Measurements from ENCODE around the gene SLC25A17. TPM values are rescaled to one million over a fixed set of nuclear protein-coding genes. Genes with fewer than 3 reads are reported as not detected.

Gene SLC25A17
- polyA plus RNA-seq, 1 experiment, result 28.8 TPM

- DNase-seq (ENCODE audit: low read depth, low spot score), result no peak
- Histone ChIP-seq H3K27me3 (ENCODE audit: control insufficient read depth, insufficient read depth, low read length) (no peaks in the 10 kb centered on the region), H3K4me3 (ENCODE audit: low read depth, low read length) (no peak overlapping the region), H3K9me3 (ENCODE audit: control insufficient read depth, insufficient read depth, low read length) (peaks cover 13% of the 10 kb centered on the region), H3K27ac (ENCODE audit: low read depth, low read length) (no peak overlapping the region)
- ChIA-PET CTCF (interaction anchor here (1.3 kb wide), 1 partner anchor 64 kb away, joined by 9 read pairs; no protein-coding TSS in a partner anchor), POLR2A (interaction anchor here (0.6 to 0.8 kb wide), 2 partner anchors 10 to 66 kb away, joined by 3 to 5 read pairs; no protein-coding TSS in a partner anchor)
- TF ChIP-seq CTCF (IDR thresholded peaks at IDR 0.05; ENCODE audit: low read depth, low read length), result no peak
Measured at GRCh38 chr22:40746428-40747220, 72.5 kb downstream of the SLC25A17 start.

- POLR2A ChIA-PET, result no interaction called here
Measured at GRCh38 chr22:40743768-40744167, 75.4 kb downstream of the SLC25A17 start.

GRCh38 chr22:40741116-40741515, 78.0 kb downstream of the SLC25A17 start:
- no peak for DNase-seq (ENCODE audit: low read depth, low spot score)
- no peak for TF ChIP-seq CTCF (IDR thresholded peaks at IDR 0.05; ENCODE audit: low read depth, low read length)
- H3K27ac ChIP-seq (ENCODE audit: low read depth, low read length), result no peak overlapping the region
- no peaks in the 10 kb centered on the region for H3K9me3 ChIP-seq (ENCODE audit: control insufficient read depth, insufficient read depth, low read length)
- no peaks in the 10 kb centered on the region for H3K27me3 ChIP-seq (ENCODE audit: control insufficient read depth, insufficient read depth, low read length)
- POLR2A ChIA-PET, result no interaction called here
- H3K4me3 ChIP-seq (ENCODE audit: low read depth, low read length), result no peak overlapping the region
- CTCF ChIA-PET, result no interaction called here

More at GRCh38 chr22:40743768-40744167, 75.4 kb downstream of the SLC25A17 start:
- H3K4me3 ChIP-seq (ENCODE audit: low read depth, low read length), result no peak overlapping the region
- no peak for DNase-seq (ENCODE audit: low read depth, low spot score)
- TF ChIP-seq CTCF (IDR thresholded peaks at IDR 0.05; ENCODE audit: low read depth, low read length), result no peak
- H3K9me3 ChIP-seq (ENCODE audit: control insufficient read depth, insufficient read depth, low read length), result peaks cover 9% of the 10 kb centered on the region
- CTCF ChIA-PET, result no interaction called here
- H3K27me3 ChIP-seq (ENCODE audit: control insufficient read depth, insufficient read depth, low read length), result no peaks in the 10 kb centered on the region
- H3K27ac ChIP-seq (ENCODE audit: low read depth, low read length), result no peak overlapping the region

- CTCF ChIA-PET, result no interaction called here
- no peak for TF ChIP-seq CTCF (IDR thresholded peaks at IDR 0.05; ENCODE audit: low read depth, low read length)
Measured at GRCh38 chr22:40739721-40740120, 79.4 kb downstream of the SLC25A17 start.

GRCh38 chr22:40733919-40734318, 85.2 kb downstream of the SLC25A17 start:
- POLR2A ChIA-PET, result no interaction called here
- no peak for TF ChIP-seq CTCF (IDR thresholded peaks at IDR 0.05; ENCODE audit: low read depth, low read length)

More at GRCh38 chr22:40739721-40740120, 79.4 kb downstream of the SLC25A17 start:
- DNase-seq (ENCODE audit: low read depth, low spot score), result no peak
- H3K27ac ChIP-seq (ENCODE audit: low read depth, low read length), result no peak overlapping the region
- no peaks in the 10 kb centered on the region for H3K27me3 ChIP-seq (ENCODE audit: control insufficient read depth, insufficient read depth, low read length)
- no peaks in the 10 kb centered on the region for H3K9me3 ChIP-seq (ENCODE audit: control insufficient read depth, insufficient read depth, low read length)
- POLR2A ChIA-PET, result no interaction called here
- H3K4me3 ChIP-seq (ENCODE audit: low read depth, low read length), result no peak overlapping the region

More at GRCh38 chr22:40733919-40734318, 85.2 kb downstream of the SLC25A17 start:
- H3K27me3 ChIP-seq (ENCODE audit: control insufficient read depth, insufficient read depth, low read length), result no peaks in the 10 kb centered on the region
- CTCF ChIA-PET, result interaction anchor here (0.6 kb wide), 2 partner anchors 17 to 297 kb away, joined by 3 to 5 read pairs; no protein-coding TSS in a partner anchor
- DNase-seq (ENCODE audit: low read depth, low spot score), result no peak
- no peak overlapping the region for H3K4me3 ChIP-seq (ENCODE audit: low read depth, low read length)
- peaks cover 3% of the 10 kb centered on the region; the same call in 1 of the 2 replicates for H3K9me3 ChIP-seq (ENCODE audit: control insufficient read depth, insufficient read depth, low read length)
- H3K27ac ChIP-seq (ENCODE audit: low read depth, low read length), result no peak overlapping the region

Data from AG04450 (cell line).